ENCODE data around the gene PCSK7.
"Not testable (repeated sequence)": the region's sequence is repeated elsewhere in the genome, so short reads cannot be mapped to it uniquely, and the experiment has no call there.

The PCSK7 gene

GRCh38 chr11:117231842-117232091 is at the start of gene PCSK7:
Gene PCSK7, minus strand, starts transcription at chr11:117232073. Its CDS starts 2,229 bp downstream, at chr11:117229844.
- DNase-seq: no peak

DNA sequence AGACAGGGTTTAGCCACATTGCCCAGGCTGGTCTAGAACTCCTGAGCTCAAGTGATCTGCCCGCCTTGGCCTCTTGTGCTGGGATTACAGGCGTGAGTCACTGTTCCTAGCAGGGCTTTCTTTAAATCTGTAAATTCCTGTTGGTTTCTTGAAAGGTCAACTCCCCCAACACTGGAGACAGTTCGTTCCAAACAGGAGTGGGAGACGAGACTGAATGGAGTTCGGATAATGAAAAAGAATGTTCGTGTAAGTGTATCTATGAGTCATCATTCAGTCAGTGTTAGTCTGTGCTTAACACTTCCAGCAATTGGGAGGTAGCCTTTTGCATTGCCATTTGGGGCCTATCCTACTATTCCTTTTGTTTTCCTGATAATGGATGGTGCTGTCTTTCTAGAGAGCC is 49.3 kb upstream of the PCSK7 start:
- peak; percentile 52 for DNase-seq

GRCh38 chr11:117279711-117280376 is 48.0 kb upstream of the PCSK7 start:
- DNase-seq: no peak

DNA sequence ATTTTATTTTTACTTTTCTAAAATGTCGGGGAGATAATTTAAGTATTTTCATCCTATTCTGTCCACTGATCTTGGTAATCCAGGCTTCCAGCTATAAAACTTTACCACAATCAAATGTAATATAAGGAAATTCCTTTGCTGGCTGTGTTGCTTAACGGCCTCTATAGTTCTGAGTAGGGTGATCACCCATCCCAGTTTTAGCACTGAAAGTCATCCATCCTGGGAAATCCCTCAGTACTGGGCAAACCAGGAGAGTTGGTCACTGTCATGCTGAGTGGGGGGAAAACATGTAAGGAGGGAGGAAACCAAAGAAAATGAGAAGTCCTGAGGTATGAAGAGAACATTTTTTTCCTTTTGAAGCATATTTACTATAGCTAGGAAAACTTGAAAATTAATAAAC is 46.5 kb upstream of the PCSK7 start:
- no peak for DNase-seq

DNA sequence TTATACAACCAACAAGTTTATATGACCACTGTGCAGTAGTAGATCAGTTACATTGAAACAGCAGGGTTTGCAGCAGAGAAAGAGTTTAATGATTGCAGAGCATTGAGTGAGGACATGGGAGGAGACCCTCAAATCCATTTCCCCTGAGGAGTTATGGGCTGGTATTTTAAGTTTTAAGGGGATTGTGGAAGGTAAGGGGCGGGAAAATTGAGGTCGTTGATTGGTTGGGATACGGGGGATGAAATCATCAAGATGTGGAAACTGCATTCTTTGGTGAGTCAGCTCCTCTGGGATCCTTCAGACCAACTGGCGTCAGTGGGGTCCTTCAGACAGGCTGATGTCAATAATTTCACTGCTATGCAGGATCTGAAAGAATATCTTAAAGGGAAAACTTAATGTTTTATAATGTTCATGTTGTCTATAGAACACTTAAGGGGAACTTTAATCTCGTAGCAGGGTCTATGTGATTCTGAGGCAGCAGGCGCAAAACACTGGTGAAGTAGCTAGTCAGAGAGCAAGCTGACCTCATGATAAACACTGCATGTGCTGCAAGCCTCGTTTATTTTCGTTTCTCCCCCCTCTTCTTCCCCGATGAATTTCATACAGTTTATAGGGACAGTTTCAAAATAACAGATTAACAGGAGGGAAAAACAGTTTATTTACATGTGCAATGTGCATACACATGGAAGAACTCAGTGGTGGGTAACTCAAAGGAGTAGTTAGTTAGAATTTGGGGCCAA is 41.8 kb upstream of the PCSK7 start:
- peak; percentile 1 for DNase-seq

GRCh38 chr11:117272175-117272574 is 40.3 kb upstream of the PCSK7 start:
- not testable (repeated sequence) for DNase-seq

DNA sequence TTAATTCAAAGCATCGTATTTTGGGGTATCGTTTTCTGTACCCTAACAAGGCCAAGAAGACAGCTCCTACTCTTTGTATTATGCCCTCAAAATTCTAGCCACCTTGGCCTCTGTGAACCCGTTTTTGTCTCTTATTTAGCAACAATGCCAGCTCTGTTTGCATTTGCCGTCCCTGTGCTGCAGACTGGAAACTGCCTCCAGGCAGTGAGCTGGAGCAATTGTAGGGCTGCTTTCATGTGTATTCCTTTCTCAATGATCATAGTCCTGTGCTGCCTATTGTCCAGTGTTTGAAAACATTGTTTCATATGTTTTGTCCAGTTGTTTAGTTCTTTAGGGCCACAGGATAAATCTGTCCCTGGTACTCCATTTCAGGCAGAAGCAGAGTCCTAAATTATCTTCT is 39.3 kb upstream of the PCSK7 start:
- DNase-seq: no peak

- no peak for DNase-seq
These were observed 38.0 kb upstream of the PCSK7 start for GRCh38 chr11:117269856-117270255.

DNA sequence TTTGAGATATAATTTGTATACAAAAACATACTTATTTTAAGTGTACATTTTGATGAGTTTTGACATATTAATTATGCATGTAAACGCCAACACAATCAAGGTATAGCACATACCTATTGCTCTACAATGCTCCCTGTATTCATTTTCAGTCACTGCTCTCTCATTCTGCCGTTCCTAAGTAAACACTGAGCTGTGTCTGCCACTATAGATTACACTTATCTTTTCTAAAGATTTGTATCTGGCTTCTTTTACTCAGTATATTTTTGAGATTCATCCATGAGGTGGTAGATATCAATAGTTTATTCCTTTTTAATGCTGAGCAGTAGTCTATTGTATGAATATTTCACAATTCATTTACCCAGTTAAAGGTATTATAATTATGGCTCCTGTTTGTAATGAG is 33.9 kb upstream of the PCSK7 start:
- DNase-seq: no peak

GRCh38 chr11:117264624-117265323 is 32.9 kb upstream of the PCSK7 start:
- DNase-seq: not testable (repeated sequence)

- DNase-seq: no peak
These were observed 27.5 kb upstream of the PCSK7 start for GRCh38 chr11:117259417-117259816.

- DNase-seq: no peak
These were observed 26.7 kb upstream of the PCSK7 start for GRCh38 chr11:117258576-117258975.

- no peak for DNase-seq
These were observed 24.7 kb upstream of the PCSK7 start for GRCh38 chr11:117256573-117256972.

DNA sequence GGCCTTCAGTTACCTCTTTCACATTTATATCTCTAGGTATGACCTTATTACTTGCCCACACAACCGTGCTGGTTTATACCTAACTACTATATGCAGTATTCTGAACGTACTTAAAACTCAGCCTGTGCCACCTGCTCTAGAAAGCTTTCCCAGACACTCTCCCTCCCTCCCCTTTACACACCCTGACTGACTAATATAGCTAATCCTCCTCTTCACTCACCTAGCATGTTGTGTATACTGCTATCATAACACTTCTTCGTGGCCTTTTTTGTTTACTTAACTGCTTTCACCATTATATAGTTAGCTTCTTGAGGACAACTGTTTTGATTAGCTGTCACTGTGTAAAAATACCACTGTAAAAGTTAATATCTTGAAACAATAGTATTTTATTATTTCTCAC is 24.1 kb upstream of the PCSK7 start:
- DNase-seq: no peak

DNA sequence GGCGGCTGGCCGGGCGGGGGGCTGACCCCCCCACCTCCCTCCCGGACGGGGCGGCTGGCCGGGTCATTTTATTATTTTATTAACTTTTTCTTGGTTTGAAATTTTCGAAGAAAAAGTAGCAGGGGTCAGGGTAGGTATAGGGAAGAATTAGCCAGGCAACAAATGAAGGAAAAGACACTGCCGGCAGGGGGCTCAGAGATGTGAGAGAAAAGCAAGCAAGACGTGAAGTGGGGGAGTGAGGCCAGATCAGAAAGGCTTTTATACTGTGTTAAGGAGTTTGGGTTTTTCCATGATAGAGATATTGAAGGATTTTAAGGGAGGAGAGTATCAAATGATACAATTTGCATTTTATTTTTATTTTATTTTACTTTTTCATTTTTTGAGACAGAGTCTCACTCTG is 19.6 kb upstream of the PCSK7 start:
- no peak for DNase-seq

DNA sequence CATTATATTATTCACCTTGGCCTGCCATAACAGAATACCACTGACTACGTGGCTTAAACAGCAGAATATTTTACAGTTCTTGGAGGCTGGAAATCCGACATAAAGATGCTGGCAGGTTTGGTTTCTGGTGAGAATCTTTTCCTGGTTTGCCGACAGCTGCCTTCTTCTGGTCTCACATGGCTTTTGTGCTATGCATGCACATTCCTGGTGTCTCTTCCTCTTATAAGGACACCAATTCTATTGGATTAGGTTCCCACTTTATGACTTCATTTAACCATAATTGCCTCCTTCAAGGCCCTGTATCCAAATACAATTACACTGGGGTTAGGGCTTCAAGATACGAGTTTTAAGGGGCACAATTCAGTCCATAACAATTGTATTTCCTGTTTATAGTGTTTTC is 17.7 kb upstream of the PCSK7 start:
- DNase-seq: no peak

GRCh38 chr11:117248341-117248740 is 16.5 kb upstream of the PCSK7 start:
- no peak for DNase-seq

DNA sequence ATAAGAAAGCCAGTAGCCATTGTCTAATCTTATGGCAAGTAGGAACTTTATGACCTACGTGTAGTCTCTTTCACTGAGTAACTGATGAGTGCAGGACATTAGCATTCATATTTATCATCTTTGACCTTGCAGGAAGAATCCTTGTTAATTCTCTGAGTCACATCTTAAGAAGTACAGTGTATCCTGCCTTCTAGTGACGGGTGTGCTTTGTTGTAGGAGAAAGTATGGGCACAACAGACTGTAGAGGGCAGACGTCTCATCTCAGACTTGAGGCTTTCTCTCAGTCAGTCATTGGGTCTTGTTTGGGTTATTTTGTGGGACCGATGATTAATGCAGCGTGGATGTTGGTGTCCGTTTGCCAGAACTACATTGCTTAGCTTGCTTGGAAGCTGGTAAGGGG is 7.4 kb upstream of the PCSK7 start:
- peak; percentile 59 for DNase-seq

- no peak for DNase-seq
These were observed 6.3 kb upstream of the PCSK7 start for GRCh38 chr11:117238221-117238620.

DNA sequence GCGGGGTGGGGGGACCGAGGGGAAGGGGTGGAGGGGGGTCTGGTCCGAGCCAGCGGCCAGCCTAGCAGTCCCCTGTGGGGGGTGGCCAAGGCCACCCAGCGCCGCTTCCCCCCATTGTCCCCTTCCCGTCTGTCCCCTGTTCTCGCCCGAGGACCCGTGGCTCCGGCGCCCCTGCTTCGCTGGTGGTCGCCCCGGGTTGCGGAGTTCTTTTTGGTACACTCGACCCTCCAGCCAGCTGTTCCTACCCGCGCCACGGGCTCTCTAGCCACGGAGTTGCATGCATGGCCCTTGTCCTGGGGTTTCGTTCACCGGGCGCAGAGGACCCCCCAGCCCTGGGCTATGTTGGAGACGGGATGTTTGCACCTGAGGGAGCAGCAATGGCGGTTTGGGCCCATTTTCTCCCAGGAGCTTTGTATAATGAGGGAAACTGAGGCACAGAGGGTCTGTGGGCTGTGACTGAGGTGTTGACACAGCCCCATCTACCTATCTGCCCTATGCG is 1.1 kb upstream of the PCSK7 start:
- no peak for DNase-seq

GRCh38 chr11:117232092-117232878 is 412 bp upstream of the PCSK7 start, which contains the start of gene RNF214:
Gene RNF214, plus strand, starts transcription at chr11:117232671. Its CDS starts 1,602 bp downstream, at chr11:117234273.
- DNase-seq: peak; percentile 43

- DNase-seq: no peak
These were observed 653 bp downstream of the PCSK7 start for GRCh38 chr11:117230999-117231841.
